HepG2 (cell line): Measurements from ENCODE around the gene ABCG1.

Experiments used
- NR2C2 ChIP-seq: sonication (generic); formaldehyde crosslinking; IDR thresholded peaks from 2 replicates; pipeline ENCODE4 v1.4.0; 2020; ENCODE audit warnings: missing genetic modification reagents, mild to moderate bottlenecking, moderate library complexity, borderline replicate concordance
- ZNF607 ChIP-seq: sonication (generic); formaldehyde crosslinking; IDR thresholded peaks from 2 replicates; pipeline ENCODE4 v1.5.1; 2020; ENCODE audit warnings: missing genetic modification reagents, mild to moderate bottlenecking, borderline replicate concordance

DNA sequence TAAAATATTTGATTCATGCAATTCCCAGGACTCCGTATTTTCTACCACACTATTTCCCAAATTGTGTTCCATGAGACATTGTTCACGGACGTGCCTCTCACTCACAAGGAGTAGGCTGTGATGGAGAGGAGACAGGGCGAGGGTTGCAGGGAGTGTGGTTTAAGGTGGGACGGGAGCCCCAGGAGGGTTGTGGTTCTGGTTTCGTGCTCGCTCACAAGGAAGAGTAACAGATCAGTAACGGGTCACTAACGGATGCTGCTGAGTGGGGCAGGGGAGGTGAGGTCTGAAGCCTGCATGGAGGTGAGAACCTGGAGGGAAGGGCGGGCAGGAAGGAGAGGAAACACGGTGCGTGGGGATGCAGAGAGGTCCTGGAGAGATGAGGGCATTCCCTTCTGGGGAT is 67.5 kb downstream of the ABCG1 start:
- TF ChIP-seq ZNF607 (CRISPR knock-in tag) (no peak), NR2C2 (no peak)
